Fibroblast of villous mesenchyme (primary cell): ENCODE data around the gene SMKR1. TPM values are rescaled to one million over a fixed set of nuclear protein-coding genes. Genes with fewer than 3 reads are reported as not detected.

Source experiments
- DNase-seq: peaks from one replicate; pipeline ENCODE4 v3.0.0-alpha.2; 2010; ENCODE audit warnings: low read depth
- H3K4me3 ChIP-seq: 2 replicates; pipeline ENCODE4 v1.5.1; 2011; ENCODE audit warnings: low read depth, mild to moderate bottlenecking, low read length
- CTCF ChIP-seq: IDR thresholded peaks from 2 replicates; pipeline ENCODE4 v1.5.1; 2012; ENCODE audit warnings: low read depth, mild to moderate bottlenecking, low read length; ENCODE audit not compliant: insufficient read depth
- small RNA-seq: library from RNA; depleted of rRNA; stranded (forward); fragments of <200 nt; gene quantifications from one replicate; pipeline ENCODE3, GENCODE V24; 2012
- total RNA-seq: library from RNA; depleted of rRNA; stranded (reverse); fragments of >200 nt; gene quantifications from 2 replicates; pipeline ENCODE4 v1.2.3, GENCODE V29; 2012

The SMKR1 gene
- total RNA-seq, 1 donor, result not detected

- no peak overlapping the region for H3K4me3 ChIP-seq
- TF ChIP-seq CTCF, result no peak
- DNase-seq, result no peak
Observed at GRCh38 chr7:129553899-129554461, 51.6 kb downstream of the SMKR1 start.

GRCh38 chr7:129556607-129557133 is 54.3 kb downstream of the SMKR1 start:
- H3K4me3 ChIP-seq, result no peak overlapping the region
- no peak for DNase-seq
- no peak for TF ChIP-seq CTCF

GRCh38 chr7:129557686-129558481 is 55.6 kb downstream of the SMKR1 start:
- no peak for TF ChIP-seq CTCF
- no peak for DNase-seq
- no peak overlapping the region for H3K4me3 ChIP-seq

- no peak for TF ChIP-seq CTCF
- H3K4me3 ChIP-seq, result no peak overlapping the region
- no peak for DNase-seq
Observed at GRCh38 chr7:129559564-129559963, 57.2 kb downstream of the SMKR1 start.

GRCh38 chr7:129560831-129561230 is 58.5 kb downstream of the SMKR1 start:
- no peak for TF ChIP-seq CTCF
- DNase-seq, result no peak
- H3K4me3 ChIP-seq, result no peak overlapping the region

GRCh38 chr7:129561677-129562359 is 59.5 kb downstream of the SMKR1 start:
- DNase-seq, result no peak
- no peak overlapping the region for H3K4me3 ChIP-seq
- TF ChIP-seq CTCF, result no peak

Small RNA genes lying within 50 kb of the gene (small RNA-seq; reads per million reads assigned to genes)
- not detected for gene RNU1-72P
- gene SNRPGP3, result not detected

Other genes starting within 250 kb of the SMKR1 start
- gene STRIP2, start 68.1 kb upstream of the SMKR1 start, total RNA-seq, result 2.9 and 3.0 TPM in 2 replicates
- gene NRF1, start 109.2 kb downstream of the SMKR1 start, total RNA-seq, result 10.6 and 12.5 TPM in 2 replicates